ENCODE measurements around the gene IRAK3. TPM values are rescaled to one million over a fixed set of nuclear protein-coding genes. Genes with fewer than 3 reads are reported as not detected.

Gene IRAK3
- total RNA-seq, 1 experiment from 2014 or later = 0.44 TPM

DNA sequence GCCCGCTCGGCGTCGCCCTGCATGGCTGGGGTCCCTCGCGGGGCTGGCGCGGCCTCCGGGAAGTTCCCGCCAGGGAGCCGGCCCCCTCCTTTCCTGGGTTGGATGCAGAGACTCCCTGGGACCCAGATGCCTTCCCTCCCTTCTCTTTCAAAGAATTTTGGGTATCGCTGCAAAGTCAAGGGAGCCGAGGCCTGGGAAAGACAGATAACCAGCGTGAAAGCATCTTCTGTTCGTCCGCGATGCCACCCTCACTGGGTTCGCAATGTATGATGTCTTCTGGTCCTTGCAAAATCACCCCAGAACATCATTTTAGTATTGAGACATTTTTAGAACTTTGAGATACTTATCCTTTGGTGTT is 451 bp downstream of the IRAK3 start:
- Histone ChIP-seq H2BK5ac (ENCODE audit: insufficient read length, low read length) (no peak overlapping the region), H3K14ac (ENCODE audit: insufficient read depth, low read length) (no peak overlapping the region), H3K27me3 (ENCODE audit: insufficient read depth, low read length) (peaks cover 15% of the 10 kb centered on the region; the same call in 1 of the 2 replicates), H3K4me1 (ENCODE audit: insufficient read depth, low read length) (no peaks in the 10 kb centered on the region), H3K79me2 (ENCODE audit: insufficient read depth, low read length) (no peaks in the 10 kb centered on the region), H3T11ph (ENCODE audit: low read length) (no peak overlapping the region), H4K5ac (ENCODE audit: insufficient read length, low read depth, low read length) (no peak overlapping the region), H3K4me2 (ENCODE audit: insufficient read depth, insufficient read length, low read length) (peak overlapping the region; percentile 85), H3K56ac (ENCODE audit: insufficient read length, low read depth, low read length) (no peak overlapping the region), H4K8ac (replicated peaks; ENCODE audit: insufficient read length, low read depth, low read length) (no peak overlapping the region), H3K79me1 (ENCODE audit: insufficient read depth, low read depth, low read length, poor library complexity, severe bottlenecking) (no peaks in the 10 kb centered on the region), H3K23me2 (ENCODE audit: insufficient read length, low read depth, low read length, poor library complexity, severe bottlenecking) (peaks cover 8% of the 10 kb centered on the region), H4K91ac (ENCODE audit: insufficient read length, low read depth, low read length) (no peak overlapping the region), H2BK15ac (ENCODE audit: low read depth, low read length) (no peak overlapping the region), H3K9ac (ENCODE audit: extremely low read depth, insufficient read length, low read length) (no peak overlapping the region), H2AFZ (ENCODE audit: low read length) (no peak overlapping the region), H4K20me1 (ENCODE audit: control insufficient read depth, insufficient read depth, insufficient read length) (no peaks in the 10 kb centered on the region), H2AK5ac (ENCODE audit: insufficient read length, low read length) (no peak overlapping the region), H2BK12ac (ENCODE audit: insufficient read length, low read depth, low read length) (no peak overlapping the region), H2BK120ac (ENCODE audit: low read depth, low read length, poor library complexity, severe bottlenecking) (no peak overlapping the region), H3K27ac (ENCODE audit: insufficient read length, low read depth, low read length) (no peak overlapping the region), H3K4ac (ENCODE audit: low read depth, low read length) (no peak overlapping the region), H3K23ac (ENCODE audit: insufficient read length, low read depth, low read length) (no peak overlapping the region), H3K9me3 (ENCODE audit: control insufficient read depth, low read depth, low read length) (no peaks in the 10 kb centered on the region), H3K18ac (ENCODE audit: insufficient read length, low read depth, low read length) (no peak overlapping the region), H2BK20ac (ENCODE audit: low read depth, low read length, poor library complexity, severe bottlenecking) (no peak overlapping the region)
- no CpG with 5 or more reads among the region's 18 CpGs for WGBS (ENCODE audit: extremely low coverage, insufficient read length, low lambda C conversion rate)
- TF ChIP-seq, protein P1, sequence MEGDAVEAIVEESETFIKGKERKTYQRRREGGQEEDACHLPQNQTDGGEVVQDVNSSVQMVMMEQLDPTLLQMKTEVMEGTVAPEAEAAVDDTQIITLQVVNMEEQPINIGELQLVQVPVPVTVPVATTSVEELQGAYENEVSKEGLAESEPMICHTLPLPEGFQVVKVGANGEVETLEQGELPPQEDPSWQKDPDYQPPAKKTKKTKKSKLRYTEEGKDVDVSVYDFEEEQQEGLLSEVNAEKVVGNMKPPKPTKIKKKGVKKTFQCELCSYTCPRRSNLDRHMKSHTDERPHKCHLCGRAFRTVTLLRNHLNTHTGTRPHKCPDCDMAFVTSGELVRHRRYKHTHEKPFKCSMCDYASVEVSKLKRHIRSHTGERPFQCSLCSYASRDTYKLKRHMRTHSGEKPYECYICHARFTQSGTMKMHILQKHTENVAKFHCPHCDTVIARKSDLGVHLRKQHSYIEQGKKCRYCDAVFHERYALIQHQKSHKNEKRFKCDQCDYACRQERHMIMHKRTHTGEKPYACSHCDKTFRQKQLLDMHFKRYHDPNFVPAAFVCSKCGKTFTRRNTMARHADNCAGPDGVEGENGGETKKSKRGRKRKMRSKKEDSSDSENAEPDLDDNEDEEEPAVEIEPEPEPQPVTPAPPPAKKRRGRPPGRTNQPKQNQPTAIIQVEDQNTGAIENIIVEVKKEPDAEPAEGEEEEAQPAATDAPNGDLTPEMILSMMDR (conservative IDR thresholded peaks at IDR 0.05) = no peak
- no peak for DNase-seq
- H3K27ac Mint-ChIP-seq = no peak overlapping the region
- H3K9me3 Mint-ChIP-seq = peaks cover 0 to 4% of the 10 kb centered on the region in 2 experiments; a peak in 3 of 5 replicates
- H3K4me1 Mint-ChIP-seq = no peaks in the 10 kb centered on the region
- H3K4me3 Mint-ChIP-seq = peak overlapping the region; percentile 54 to 75
- peaks cover 65% of the 10 kb centered on the region for H3K27me3 Mint-ChIP-seq (ENCODE audit: low read depth)
- peaks cover 0 to 3% (median 0%) of the 10 kb centered on the region in 3 experiments; a peak in 1 of 7 replicates for H3K36me3 Mint-ChIP-seq (ENCODE audit: insufficient read depth in 1 of 3, low read depth in 3 of 3)
